Psoas muscle (tissue), 8 donors: Measurements from ENCODE around the gene MAN2A2. TPM values are rescaled to one million over a fixed set of nuclear protein-coding genes. Genes with fewer than 3 reads are reported as not detected.
"Not testable (repeated sequence)": the region's sequence is repeated elsewhere in the genome, so short reads cannot be mapped to it uniquely, and the experiment has no call there.

Experiments
- ATAC-seq, 4 donors: fragments of 200-7000 bp; cut with Tn5 transposase; one replicate each; pipeline ENCODE4 v1.9.1; 2020; ENCODE audit warnings: moderate library complexity in 3 of 4, mild to moderate bottlenecking in 2 of 4
- DNase-seq, 2 donors: peaks; one replicate each; pipeline ENCODE4 v3.0.0-alpha.2; 2020
- H3K27ac ChIP-seq: fragments of 200-600 bp; one replicate; pipeline ENCODE4 v1.8.0; 2022
- H3K27me3 ChIP-seq, 3 donors: fragments of 200-600 bp in 1 of 3; one replicate each; pipeline versions ENCODE4 v1.6.1 to v1.8.0; 2013 to 2022; ENCODE audit warnings: low read length in 2 of 3, mild to moderate bottlenecking in 2 of 3, moderate library complexity in 1 of 3; ENCODE audit not compliant: insufficient read depth in 3 of 3
- H3K36me3 ChIP-seq, 2 donors: fragments of 200-600 bp in 1 of 2; one replicate each; pipeline versions ENCODE4 v1.6.1 to v1.8.0; 2013 to 2022; ENCODE audit warnings: low read depth in 1 of 2, mild to moderate bottlenecking in 1 of 2, moderate library complexity in 1 of 2; ENCODE audit not compliant: insufficient read depth in 1 of 2
- H3K4me1 ChIP-seq: fragments of 200-600 bp; one replicate; pipeline ENCODE4 v1.8.0; 2022
- H3K4me3 ChIP-seq: fragments of 200-600 bp; one replicate; pipeline ENCODE4 v1.8.0; 2022; ENCODE audit warnings: mild to moderate bottlenecking
- H3K9me3 ChIP-seq: fragments of 200-600 bp; one replicate; pipeline ENCODE4 v1.8.0; 2022
- CTCF ChIP-seq: fragments of 200-600 bp; IDR thresholded peaks from one replicate; pipeline ENCODE4 v1.8.0; 2022; ENCODE audit warnings: antibody characterized with exemption
- WGBS, 3 donors: extraction: QIAGEN DNeasy Blood & Tissue Kit; methylation state at CpG; one replicate each; pipeline versions ENCODE4 v1.1.6 to v1.1.7; 2013; 5-methylcytosine and 5-hydroxymethylcytosine counted together
- intact Hi-C, 2 donors: fragments of 100-400 bp; cut with DNase I; formaldehyde crosslinking; loops; one replicate each; pipeline versions ENCODE4 v1.11.0 to v1.14.2; 2022
- polyA plus RNA-seq, 3 donors: library from polyadenylated mRNA; stranded (reverse); fragments of 200-250 nt; gene quantifications; one replicate each; pipeline ENCODE4 v1.2.3, GENCODE V29; 2013
- total RNA-seq, 4 donors: library from RNA; stranded (reverse); fragmentation: NEBNext Ultra II Directional in 2 of 4; extraction: Animal tissue kit (Norgen Biotek cat#: 25700) in 2 of 4; gene quantifications; one replicate each; pipeline versions ENCODE4 v1.2.1 to v1.2.4, GENCODE V29; 2021 to 2023
- donor health status: healthy with polysubstance abuse.
- donor health status: DM: no; HTN: no; CAD: no; lungs with moderate emphysema.
- donor health status: Bipolar disorder and iron deficiency.
- donor health status: healthy.
- donor health status: DM: yes; HTN: yes; CAD: no.
- donor health status: DM: no; HTN: no; CAD: no.
- donor health status: DM: no; HTN: no; CAD: no.
- donor health status: DM: yes; HTN: yes; CAD: no.

The MAN2A2 gene
- total and polyA plus RNA-seq, 7 donors: 22.9 to 127 (median 111) TPM

GRCh38 chr15:90918835-90919234 lies 15.7 kb downstream of the MAN2A2 start:
- Histone ChIP-seq H3K27ac (no peak overlapping the region), H3K4me1 (peaks cover 23% of the 10 kb centered on the region)
- no peak for ATAC-seq

DNA sequence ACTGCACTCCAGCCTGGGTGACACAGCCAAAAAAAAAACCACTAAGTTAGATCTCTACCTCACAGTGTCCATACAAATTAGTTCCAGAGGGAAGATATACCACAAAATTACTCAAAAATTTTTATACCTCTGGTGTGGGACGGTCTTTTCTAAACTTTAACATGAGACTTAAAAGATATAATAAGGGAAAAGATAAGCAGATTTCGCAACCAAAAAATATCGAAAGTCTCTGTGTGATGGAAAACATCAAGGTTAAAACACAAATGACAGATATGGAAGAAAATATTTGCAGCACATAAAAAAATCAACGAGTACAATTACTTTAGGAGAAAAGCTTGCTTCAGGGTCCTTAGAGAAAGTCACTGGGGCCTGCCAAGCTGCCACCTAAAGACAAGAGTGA lies 18.8 kb downstream of the MAN2A2 start:
- Histone ChIP-seq H3K27ac (no peak overlapping the region), H3K4me1 (no peaks in the 10 kb centered on the region), H3K36me3 (peaks cover 7 to 64% of the 10 kb centered on the region in 2 donors), H3K27me3 (no peaks in the 10 kb centered on the region), H3K9me3 (no peaks in the 10 kb centered on the region), H3K4me3 (no peak overlapping the region)
- intact Hi-C loops: no loop called here
- TF ChIP-seq CTCF: no peak
- no peak for ATAC-seq
- no peak for DNase-seq
- WGBS, 3 donors: 91 to 96% (median 93%) methylated on average over 4 of the region's 4 CpGs

More at GRCh38 chr15:90918835-90919234, 15.7 kb downstream of the MAN2A2 start:
- intact Hi-C loops: no loop called here
- WGBS, 3 donors: 87 to 93% (median 89%) methylated on average over 6 of the region's 6 CpGs
- no peak for TF ChIP-seq CTCF
- no peak overlapping the region for H3K4me3 ChIP-seq
- peaks cover 7 to 89% of the 10 kb centered on the region in 2 donors for H3K36me3 ChIP-seq
- peak in 1 of 2 donors; percentile 42 for DNase-seq
- H3K27me3 ChIP-seq: no peaks in the 10 kb centered on the region
- H3K9me3 ChIP-seq: no peaks in the 10 kb centered on the region

DNA sequence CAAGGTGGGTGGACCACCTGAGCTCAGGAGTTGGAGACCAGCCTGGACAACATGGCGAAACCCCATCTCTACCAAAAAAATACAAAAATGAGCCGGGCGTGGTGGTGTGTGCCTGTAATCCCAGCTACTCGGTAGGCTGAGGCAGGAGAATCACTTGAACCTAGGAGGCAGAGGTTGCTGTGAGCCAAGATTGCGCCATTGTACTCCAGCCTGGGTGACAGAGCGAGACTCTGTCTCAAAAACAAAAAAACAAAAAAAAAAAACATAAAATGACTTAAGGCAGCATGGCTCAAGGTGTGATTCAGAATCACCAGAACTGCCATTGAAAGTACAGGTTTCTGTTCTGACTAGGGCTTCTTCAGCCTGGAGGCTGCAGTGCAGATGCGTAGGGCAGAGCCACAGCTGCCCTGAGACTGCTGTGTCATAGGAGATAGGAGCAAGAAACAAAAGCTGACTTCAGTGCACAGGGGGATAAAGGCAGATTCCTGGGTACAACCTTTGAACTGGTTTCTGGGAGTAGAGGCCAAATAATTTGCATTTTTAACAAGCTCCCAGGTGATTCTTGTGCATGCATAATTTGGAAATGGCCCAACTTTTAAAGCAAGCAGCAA lies 19.7 kb downstream of the MAN2A2 start:
- ATAC-seq (peak in 1 of 4 donors; percentile 42), DNase-seq (peak in 1 of 2 donors; percentile 14)
- WGBS, 3 donors: 87 to 94% (median 92%) methylated on average over 7 of the region's 7 CpGs
- H3K9me3 ChIP-seq, H3K27me3 ChIP-seq, H3K27ac ChIP-seq, H3K4me3 ChIP-seq, intact Hi-C loops, H3K4me1 ChIP-seq: not testable (repeated sequence)
- H3K36me3 ChIP-seq: peaks cover 7 to 55% of the 10 kb centered on the region in 2 donors

DNA sequence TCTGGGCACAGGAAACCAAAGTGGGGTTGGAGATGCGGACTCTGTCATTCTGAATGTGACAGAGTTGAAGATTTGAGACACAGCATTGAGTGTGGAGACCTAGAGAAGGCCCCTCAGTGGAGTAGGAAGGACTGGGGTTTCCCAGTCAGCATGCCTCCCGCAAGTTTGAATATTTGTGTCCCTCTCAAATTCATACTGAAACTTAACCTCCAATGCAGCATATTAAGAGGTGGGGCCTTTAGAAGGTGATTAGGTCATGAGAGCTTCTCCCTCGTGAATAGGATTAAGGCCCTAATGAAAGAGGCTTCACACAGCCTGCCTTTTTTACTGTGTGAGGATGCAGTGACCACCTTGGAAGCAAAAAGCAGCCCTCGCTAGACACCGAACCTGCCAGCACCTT lies 21.3 kb downstream of the MAN2A2 start:
- 86 to 88% (median 86%) methylated on average over 5 of the region's 5 CpGs for WGBS, 3 donors
- intact Hi-C loops: no loop called here
- no peak for ATAC-seq

GRCh38 chr15:90926766-90927165 lies 23.7 kb downstream of the MAN2A2 start:
- DNase-seq: peak in 1 of 2 donors; percentile 42
- 84 to 92% (median 89%) methylated on average over 10 of the region's 10 CpGs for WGBS, 3 donors
- Histone ChIP-seq H3K36me3 (peaks cover 0 to 15% of the 10 kb centered on the region in 2 donors), H3K4me1 (peaks cover 22% of the 10 kb centered on the region)
- H3K27me3 ChIP-seq, H3K4me3 ChIP-seq, ATAC-seq, H3K27ac ChIP-seq, intact Hi-C loops, H3K9me3 ChIP-seq: not testable (repeated sequence)

More for the DNA sequence above, 21.3 kb downstream of the MAN2A2 start:
- H3K27ac ChIP-seq: no peak overlapping the region
- H3K4me3 ChIP-seq: no peak overlapping the region
- H3K4me1 ChIP-seq: peaks cover 7% of the 10 kb centered on the region
- H3K36me3 ChIP-seq: peaks cover 0 to 39% of the 10 kb centered on the region in 2 donors
- no peak for TF ChIP-seq CTCF
- no peaks in the 10 kb centered on the region for H3K9me3 ChIP-seq
- DNase-seq: no peak
- H3K27me3 ChIP-seq: no peaks in the 10 kb centered on the region

DNA sequence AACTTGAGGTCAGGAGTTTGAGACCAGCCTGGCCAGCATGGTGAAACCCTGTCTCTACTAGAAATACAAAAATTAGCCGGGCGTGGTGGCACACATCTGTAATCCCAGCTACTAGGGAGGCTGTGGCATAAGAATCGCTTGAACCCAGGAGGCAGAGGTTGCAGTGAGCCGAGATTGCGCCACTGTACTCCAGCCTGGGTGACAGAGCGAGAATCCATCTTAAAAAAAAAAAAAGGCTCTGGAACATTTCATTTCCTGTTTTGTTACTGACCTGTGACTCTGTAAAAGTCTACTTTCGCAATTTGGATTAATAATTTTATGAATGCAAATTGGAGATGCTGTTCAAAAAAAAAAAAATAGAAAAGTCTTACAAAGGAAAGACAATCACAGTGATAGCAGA lies 25.0 kb downstream of the MAN2A2 start:
- H3K27me3 ChIP-seq, intact Hi-C loops, ATAC-seq, H3K9me3 ChIP-seq, H3K4me3 ChIP-seq, H3K27ac ChIP-seq, H3K36me3 ChIP-seq: not testable (repeated sequence)
- peak in 1 of 2 donors; percentile 34 for DNase-seq
- peaks cover 25% of the 10 kb centered on the region for H3K4me1 ChIP-seq
- 87 to 92% (median 92%) methylated on average over 7 of the region's 7 CpGs for WGBS, 3 donors
